Measurements from ENCODE around the gene XIST.

DNA sequence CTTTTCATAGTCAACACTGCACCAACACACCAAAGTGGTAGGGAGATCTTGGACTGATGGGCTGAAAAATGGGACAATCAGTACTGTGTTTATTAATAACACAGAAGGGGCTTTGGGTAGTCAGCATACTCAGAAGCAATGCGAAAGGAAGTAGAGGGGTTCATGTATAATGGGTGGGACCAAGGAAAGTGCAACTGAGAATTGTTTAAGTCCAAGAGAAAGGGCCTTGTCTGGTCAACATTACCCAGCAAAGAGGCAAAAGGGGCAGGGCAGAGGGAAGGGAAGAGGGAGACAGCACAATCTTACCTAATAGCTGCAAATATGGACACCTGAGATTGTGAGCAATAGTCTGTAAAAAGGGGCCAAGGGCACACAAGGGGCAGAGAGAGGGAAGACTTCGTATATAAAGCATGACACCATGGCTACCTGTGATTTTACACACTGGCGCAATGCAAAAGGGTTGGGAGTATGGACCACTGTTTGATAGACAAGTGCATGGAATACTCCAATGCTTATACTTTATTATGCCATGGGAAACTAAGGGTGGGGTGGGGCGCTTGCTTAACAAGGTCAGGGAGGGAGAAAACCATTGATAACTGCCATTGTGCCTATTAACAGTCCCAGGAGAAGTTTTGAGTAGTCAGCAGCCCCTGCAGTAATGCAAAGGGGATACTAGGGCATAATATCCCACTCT lies 9.8 kb downstream of the XIST start:
- TF ChIP-seq, protein P1, sequence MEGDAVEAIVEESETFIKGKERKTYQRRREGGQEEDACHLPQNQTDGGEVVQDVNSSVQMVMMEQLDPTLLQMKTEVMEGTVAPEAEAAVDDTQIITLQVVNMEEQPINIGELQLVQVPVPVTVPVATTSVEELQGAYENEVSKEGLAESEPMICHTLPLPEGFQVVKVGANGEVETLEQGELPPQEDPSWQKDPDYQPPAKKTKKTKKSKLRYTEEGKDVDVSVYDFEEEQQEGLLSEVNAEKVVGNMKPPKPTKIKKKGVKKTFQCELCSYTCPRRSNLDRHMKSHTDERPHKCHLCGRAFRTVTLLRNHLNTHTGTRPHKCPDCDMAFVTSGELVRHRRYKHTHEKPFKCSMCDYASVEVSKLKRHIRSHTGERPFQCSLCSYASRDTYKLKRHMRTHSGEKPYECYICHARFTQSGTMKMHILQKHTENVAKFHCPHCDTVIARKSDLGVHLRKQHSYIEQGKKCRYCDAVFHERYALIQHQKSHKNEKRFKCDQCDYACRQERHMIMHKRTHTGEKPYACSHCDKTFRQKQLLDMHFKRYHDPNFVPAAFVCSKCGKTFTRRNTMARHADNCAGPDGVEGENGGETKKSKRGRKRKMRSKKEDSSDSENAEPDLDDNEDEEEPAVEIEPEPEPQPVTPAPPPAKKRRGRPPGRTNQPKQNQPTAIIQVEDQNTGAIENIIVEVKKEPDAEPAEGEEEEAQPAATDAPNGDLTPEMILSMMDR (IDR thresholded peaks at IDR 0.05), result no peak
- TF ChIP-seq EZH2 (IDR thresholded peaks at IDR 0.05; ENCODE audit: borderline replicate concordance, insufficient read depth, low read depth, low read length, poor library complexity, severe bottlenecking), result no peak

All from B cell (primary cell).